ENCODE measurements around the gene PRKG1. TPM values are rescaled to one million over a fixed set of nuclear protein-coding genes. Genes with fewer than 3 reads are reported as not detected.
"Not testable (repeated sequence)": the region's sequence is repeated elsewhere in the genome, so short reads cannot be mapped to it uniquely, and the experiment has no call there.

PRKG1 gene
- total RNA-seq, 1 experiment from 2014 or later = 10.4 TPM

GRCh38 chr10:51281387-51281786 lies 207.1 kb downstream of the PRKG1 start:
- not testable (repeated sequence) for H3K4me2 ChIP-seq (ENCODE audit: insufficient read depth, insufficient read length, low read length); H2AK5ac ChIP-seq (ENCODE audit: insufficient read length, low read length); H3K27ac ChIP-seq (ENCODE audit: insufficient read length, low read depth, low read length); H3K4me1 ChIP-seq (ENCODE audit: insufficient read depth, low read length); H3K56ac ChIP-seq (ENCODE audit: insufficient read length, low read depth, low read length); H3K9ac ChIP-seq (ENCODE audit: extremely low read depth, insufficient read length, low read length); H2BK12ac ChIP-seq (ENCODE audit: insufficient read length, low read depth, low read length); H3K9me3 ChIP-seq (ENCODE audit: control insufficient read depth, low read depth, low read length); H2BK15ac ChIP-seq (ENCODE audit: low read depth, low read length); H3K23me2 ChIP-seq (ENCODE audit: insufficient read length, low read depth, low read length, poor library complexity, severe bottlenecking); H3K27me3 ChIP-seq (ENCODE audit: insufficient read depth, low read length); H4K8ac ChIP-seq (replicated peaks; ENCODE audit: insufficient read length, low read depth, low read length); H2BK20ac ChIP-seq (ENCODE audit: low read depth, low read length, poor library complexity, severe bottlenecking); H4K5ac ChIP-seq (ENCODE audit: insufficient read length, low read depth, low read length); H3K14ac ChIP-seq (ENCODE audit: insufficient read depth, low read length); H2BK5ac ChIP-seq (ENCODE audit: insufficient read length, low read length); H3K23ac ChIP-seq (ENCODE audit: insufficient read length, low read depth, low read length); H2AFZ ChIP-seq (ENCODE audit: low read length); H3K79me2 ChIP-seq (ENCODE audit: insufficient read depth, low read length); H3K4me3 Mint-ChIP-seq; H2BK120ac ChIP-seq (ENCODE audit: low read depth, low read length, poor library complexity, severe bottlenecking); DNase-seq; H4K20me1 ChIP-seq (ENCODE audit: control insufficient read depth, insufficient read depth, insufficient read length); H4K91ac ChIP-seq (ENCODE audit: insufficient read length, low read depth, low read length); H3T11ph ChIP-seq (ENCODE audit: low read length); H3K79me1 ChIP-seq (ENCODE audit: insufficient read depth, low read depth, low read length, poor library complexity, severe bottlenecking); H3K18ac ChIP-seq (ENCODE audit: insufficient read length, low read depth, low read length); H3K27me3 Mint-ChIP-seq (ENCODE audit: low read depth); H3K4ac ChIP-seq (ENCODE audit: low read depth, low read length)
- H3K4me1 Mint-ChIP-seq = peaks cover 9 to 17% of the 10 kb centered on the region in 2 experiments
- H3K27ac Mint-ChIP-seq = peak overlapping the region in 1 of 3 experiments; percentile 32; a peak in 2 of 7 replicates
- H3K9me3 Mint-ChIP-seq = peaks cover 26 to 28% of the 10 kb centered on the region in 2 experiments
- H3K36me3 Mint-ChIP-seq (ENCODE audit: insufficient read depth in 1 of 3, low read depth in 3 of 3) = peaks cover 17 to 27% (median 17%) of the 10 kb centered on the region in 3 experiments; a peak in 5 of 7 replicates
- no CpG with 5 or more reads among the region's 5 CpGs for WGBS (ENCODE audit: extremely low coverage, insufficient read length, low lambda C conversion rate)

Data from H9 (cell line).